Raji (cell line): ENCODE results near the gene ZNF668.

ENCODE experiments used
- POLR2A ChIP-seq: IDR thresholded peaks from 2 replicates; pipeline ENCODE4 v1.6.1; 2011; ENCODE audit warnings: low read depth, low read length, control low read depth; ENCODE audit not compliant: insufficient read depth

Gene ZNF668

DNA sequence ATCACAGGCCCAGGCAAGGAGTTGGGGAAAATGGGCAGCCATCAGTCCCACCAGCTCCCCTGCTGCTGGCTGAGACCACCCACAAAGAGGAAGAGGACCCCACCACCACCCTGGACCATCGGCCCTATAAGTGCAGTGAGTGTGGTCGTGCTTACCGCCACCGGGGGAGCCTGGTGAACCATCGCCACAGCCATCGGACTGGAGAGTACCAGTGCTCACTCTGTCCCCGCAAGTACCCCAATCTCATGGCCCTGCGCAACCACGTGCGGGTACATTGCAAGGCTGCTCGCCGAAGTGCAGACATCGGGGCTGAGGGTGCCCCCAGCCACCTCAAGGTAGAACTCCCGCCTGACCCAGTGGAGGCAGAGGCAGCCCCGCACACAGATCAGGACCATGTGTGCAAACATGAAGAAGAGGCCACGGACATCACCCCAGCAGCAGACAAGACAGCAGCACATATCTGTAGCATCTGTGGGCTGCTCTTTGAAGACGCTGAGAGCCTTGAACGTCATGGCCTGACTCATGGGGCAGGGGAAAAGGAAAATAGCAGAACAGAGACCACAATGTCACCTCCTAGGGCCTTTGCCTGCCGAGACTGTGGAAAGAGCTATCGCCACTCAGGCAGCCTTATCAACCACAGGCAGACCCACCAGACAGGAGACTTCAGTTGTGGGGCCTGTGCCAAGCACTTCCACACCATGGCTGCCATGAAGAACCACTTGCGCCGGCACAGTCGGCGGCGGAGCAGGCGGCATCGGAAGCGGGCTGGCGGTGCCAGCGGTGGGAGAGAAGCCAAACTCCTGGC is 3.8 kb upstream of the ZNF668 start:
- TF ChIP-seq POLR2A = no peak

- no peak for TF ChIP-seq POLR2A
Measured at GRCh38 chr16:31077024-31077423, 3.0 kb upstream of the ZNF668 start.

DNA sequence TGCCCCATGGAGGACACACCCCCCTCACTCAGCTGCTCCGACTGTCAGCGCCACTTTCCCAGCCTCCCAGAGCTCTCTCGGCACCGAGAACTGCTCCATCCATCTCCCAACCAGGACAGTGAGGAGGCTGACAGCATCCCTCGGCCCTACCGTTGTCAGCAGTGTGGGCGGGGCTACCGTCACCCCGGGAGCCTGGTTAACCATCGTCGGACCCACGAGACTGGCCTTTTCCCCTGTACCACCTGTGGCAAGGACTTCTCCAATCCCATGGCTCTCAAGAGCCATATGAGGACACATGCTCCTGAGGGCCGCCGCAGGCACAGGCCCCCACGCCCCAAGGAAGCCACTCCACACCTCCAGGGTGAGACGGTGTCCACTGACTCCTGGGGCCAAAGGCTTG is 2.3 kb upstream of the ZNF668 start:
- no peak for TF ChIP-seq POLR2A

DNA sequence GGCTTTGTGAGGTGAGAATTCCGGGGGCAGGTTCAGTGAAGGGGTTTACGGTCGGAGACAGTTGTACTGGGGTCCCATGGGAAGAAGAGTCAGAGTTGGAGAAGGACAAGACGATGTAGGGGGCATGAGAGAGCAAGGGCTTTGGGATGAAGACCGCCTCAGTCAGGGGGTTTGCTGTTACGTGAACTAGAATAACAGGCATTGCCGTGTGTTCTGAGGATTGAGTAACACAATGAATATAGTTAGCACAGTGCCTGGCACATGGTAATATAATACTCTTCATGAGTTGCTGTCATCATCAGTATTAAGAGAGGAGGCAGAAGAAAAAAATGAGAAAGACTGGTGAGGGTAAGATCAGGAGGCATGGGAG is 759 bp upstream of the ZNF668 start:
- TF ChIP-seq POLR2A = no peak

- TF ChIP-seq POLR2A = peak; percentile 43
Measured at GRCh38 chr16:31073142-31073969, 684 bp downstream of the ZNF668 start.

- TF ChIP-seq POLR2A = no peak
Measured at GRCh38 chr16:31072540-31073141, 1.4 kb downstream of the ZNF668 start.

DNA sequence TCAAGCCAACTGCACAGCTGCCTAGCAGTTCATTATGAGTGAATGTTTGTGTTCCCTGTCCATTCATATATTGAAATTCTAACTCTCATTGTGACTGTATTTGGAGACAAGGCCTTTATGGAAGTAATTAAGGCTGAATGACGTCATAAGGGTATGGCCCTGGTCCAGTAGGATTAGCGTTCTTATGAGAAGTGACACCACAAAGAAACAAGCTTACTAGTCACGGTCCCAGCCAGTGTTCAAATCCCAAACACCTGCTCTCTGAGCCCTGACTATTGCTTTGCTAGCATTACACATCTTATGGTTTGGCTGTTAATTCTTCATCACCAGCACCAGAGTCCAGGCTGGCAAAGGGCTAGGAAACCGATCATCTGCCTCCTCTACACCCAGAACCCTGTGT is 2.2 kb downstream of the ZNF668 start:
- TF ChIP-seq POLR2A = no peak

DNA sequence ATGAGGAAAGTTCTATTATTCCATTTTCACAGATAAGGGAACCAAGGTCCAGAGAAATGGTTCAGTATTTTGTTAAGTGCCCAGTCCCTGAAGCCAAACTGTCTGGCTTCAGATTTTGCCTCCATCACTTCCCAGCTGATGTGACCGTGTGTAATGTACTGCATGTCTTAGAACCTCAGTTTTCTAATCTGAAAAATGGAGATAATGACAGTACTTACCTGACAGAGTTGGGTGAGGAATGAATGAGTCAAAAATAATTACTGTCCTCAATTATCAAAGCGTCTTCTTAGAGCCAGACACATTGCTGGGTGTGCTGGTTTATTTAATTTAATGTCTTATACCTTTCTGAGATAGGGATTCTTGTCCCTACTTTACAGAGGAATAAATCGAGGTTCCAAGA is 6.7 kb downstream of the ZNF668 start:
- no peak for TF ChIP-seq POLR2A

- no peak for TF ChIP-seq POLR2A
Measured at GRCh38 chr16:31064882-31065461, 9.1 kb downstream of the ZNF668 start.

- TF ChIP-seq POLR2A = no peak
Measured at GRCh38 chr16:31063843-31064611, 10.0 kb downstream of the ZNF668 start.

DNA sequence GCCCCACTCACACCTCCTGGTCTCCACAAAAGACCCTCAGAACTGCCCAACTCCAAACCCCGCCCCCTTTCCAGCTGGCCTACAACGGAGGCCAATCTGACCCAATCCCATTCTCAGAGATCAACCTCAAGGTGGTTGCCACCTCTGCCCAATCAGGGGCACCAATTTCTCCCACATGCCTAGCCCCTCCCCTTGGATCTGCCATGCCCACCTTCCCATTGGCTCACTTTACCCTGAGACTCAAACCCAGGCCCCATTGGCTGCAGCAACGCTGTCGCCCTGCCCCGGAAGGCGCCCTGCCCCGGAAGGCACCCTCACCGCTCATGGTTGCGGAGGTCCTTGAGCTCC is 10.6 kb downstream of the ZNF668 start:
- no peak for TF ChIP-seq POLR2A

- TF ChIP-seq POLR2A = no peak
Measured at GRCh38 chr16:31061813-31062440, 12.1 kb downstream of the ZNF668 start.

DNA sequence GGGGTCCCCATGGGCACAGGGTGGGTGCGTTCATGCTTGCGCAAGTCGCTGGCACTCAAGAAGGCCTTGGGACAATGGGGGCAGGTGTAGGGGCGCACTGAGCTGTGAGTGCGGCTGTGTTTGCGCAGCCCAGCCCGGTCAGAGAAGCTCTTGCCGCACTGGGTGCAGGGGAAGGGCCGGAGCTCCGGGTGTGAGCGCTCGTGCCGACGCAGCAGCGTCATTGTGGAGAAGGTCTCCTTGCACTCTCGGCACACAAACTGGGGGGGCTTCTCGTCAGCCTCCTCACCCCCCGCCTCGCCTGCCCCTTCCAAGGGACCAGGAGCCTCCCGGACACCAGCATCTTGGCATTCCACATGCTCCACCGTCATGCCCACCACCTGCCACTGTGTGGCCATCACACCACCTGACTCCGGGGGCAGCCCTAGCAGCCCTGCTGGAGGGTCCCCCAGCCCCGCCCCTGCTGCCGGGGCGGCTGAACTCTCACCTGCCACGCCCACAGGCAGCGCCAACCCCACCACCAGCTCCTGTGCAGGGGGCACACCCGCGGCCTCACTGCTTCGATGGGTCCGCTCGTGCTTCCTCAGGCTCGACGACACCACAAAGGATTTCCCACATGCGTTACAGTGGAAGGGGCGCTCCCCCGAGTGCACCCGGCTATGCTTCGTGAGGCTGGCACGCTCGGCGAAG is 12.8 kb downstream of the ZNF668 start:
- no peak for TF ChIP-seq POLR2A

GRCh38 chr16:31055613-31056012 is 18.4 kb downstream of the ZNF668 start:
- TF ChIP-seq POLR2A = no peak

DNA sequence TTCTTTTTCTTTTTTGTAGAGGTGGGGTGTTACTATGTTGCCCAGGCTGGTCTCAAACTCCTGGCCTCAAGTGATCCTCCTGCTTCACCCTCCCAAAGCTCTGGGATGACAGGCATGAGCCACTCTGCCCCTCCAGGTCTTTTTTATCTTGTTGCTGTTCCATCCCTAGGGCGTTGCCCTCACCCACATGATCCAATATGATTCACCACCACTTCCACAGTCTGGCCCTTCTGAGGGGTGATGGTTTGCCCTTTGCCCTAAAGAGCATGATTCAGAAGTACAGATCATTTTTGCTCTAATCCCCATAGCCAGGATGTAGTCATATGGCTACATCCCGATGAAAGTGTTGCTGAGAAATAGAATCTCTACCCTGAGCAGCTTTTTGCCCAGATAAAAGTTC is 21.9 kb downstream of the ZNF668 start:
- TF ChIP-seq POLR2A = no peak
